ENCODE data around the gene HNF1B.
"Not testable (repeated sequence)": the region's sequence is repeated elsewhere in the genome, so short reads cannot be mapped to it uniquely, and the experiment has no call there.

The HNF1B gene

DNA sequence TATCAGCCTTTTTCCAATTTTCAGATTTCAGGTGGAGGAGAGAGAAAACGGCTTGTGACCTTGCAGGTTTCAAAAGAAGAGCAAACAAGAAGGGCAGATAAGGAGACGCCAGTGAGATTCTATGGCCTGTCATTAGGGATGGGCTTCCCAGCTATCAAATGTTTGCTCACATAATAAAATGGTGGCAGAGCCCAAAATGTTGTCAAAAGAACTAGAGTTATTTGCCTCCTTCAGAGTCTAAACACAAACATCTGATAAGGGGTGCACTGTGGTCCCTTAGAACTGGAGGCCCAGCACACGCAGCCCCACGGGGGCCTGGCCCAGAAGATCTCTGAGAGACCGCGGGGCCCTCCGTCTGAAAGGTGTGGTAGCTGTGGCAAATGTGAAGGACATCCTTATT is 55.5 kb downstream of the HNF1B start:
- H3K36me3 ChIP-seq (ENCODE audit: control insufficient read depth, insufficient read depth, low read length) = no peaks in the 10 kb centered on the region
- H3K27me3 ChIP-seq (ENCODE audit: control insufficient read depth, insufficient read depth, low read length) = no peaks in the 10 kb centered on the region
- H3K27ac ChIP-seq (ENCODE audit: low read depth, low read length) = no peak overlapping the region
- H3K9ac ChIP-seq (ENCODE audit: low read length) = no peak overlapping the region
- H3K4me3 ChIP-seq (ENCODE audit: low read length) = no peak overlapping the region
- no peaks in the 10 kb centered on the region for H3K4me1 ChIP-seq (ENCODE audit: control insufficient read depth, insufficient read depth, low read length)

DNA sequence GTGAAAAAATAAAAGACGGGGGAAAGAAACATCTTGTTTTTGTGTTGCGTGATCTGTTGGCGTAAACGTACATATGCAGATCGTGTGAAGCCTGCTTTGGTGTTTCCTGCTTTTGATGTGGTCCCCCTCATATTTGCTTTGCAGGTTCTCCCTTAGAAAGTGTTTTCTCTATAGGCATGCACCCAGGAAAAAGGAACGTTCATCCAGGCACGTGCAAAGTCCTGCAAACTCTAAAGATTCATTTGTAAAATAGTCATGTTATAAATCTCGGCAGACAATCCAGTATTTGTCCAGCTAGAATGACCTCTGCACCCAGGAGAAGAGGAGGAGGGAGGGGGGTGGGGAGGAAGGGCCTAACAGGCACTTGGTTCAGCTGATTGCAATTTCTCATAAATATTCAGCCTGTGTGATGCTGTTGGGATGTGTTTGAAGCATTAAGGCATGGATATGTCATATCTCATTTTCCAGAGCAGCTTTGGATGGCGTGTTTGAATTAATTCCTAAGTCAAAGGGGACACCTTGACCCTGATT is 61.3 kb downstream of the HNF1B start:
- Histone ChIP-seq H3K4me1 (ENCODE audit: control insufficient read depth, insufficient read depth, low read length) (no peaks in the 10 kb centered on the region), H3K27ac (ENCODE audit: low read depth, low read length) (no peak overlapping the region), H3K27me3 (ENCODE audit: control insufficient read depth, insufficient read depth, low read length) (no peaks in the 10 kb centered on the region), H3K4me3 (ENCODE audit: low read length) (no peak overlapping the region), H3K36me3 (ENCODE audit: control insufficient read depth, insufficient read depth, low read length) (no peaks in the 10 kb centered on the region), H3K9ac (ENCODE audit: low read length) (no peak overlapping the region)

DNA sequence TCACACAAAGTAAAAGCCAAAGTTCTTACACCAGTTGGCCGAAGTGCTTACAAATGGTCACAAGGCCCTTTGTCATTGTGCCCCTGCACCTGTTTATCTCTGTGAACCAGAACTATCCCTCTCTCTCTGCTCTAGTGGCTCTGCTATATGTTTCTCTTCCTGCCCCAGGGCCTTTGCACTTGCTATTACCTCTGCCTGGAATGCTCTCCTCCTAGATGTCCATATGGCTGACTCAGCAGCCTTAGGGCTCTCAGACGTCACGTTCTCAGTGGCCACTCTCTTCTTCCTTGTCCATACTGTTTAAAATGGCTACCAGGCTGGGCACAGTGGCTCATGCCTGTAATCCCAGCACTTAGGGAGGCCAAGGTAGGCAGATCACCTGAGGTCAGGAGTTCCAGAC is 62.9 kb downstream of the HNF1B start:
- H3K36me3 ChIP-seq (ENCODE audit: control insufficient read depth, insufficient read depth, low read length) = no peaks in the 10 kb centered on the region
- H3K27ac ChIP-seq (ENCODE audit: low read depth, low read length) = no peak overlapping the region
- no peaks in the 10 kb centered on the region for H3K27me3 ChIP-seq (ENCODE audit: control insufficient read depth, insufficient read depth, low read length)
- H3K4me1 ChIP-seq (ENCODE audit: control insufficient read depth, insufficient read depth, low read length) = no peaks in the 10 kb centered on the region
- no peak overlapping the region for H3K9ac ChIP-seq (ENCODE audit: low read length)
- no peak overlapping the region for H3K4me3 ChIP-seq (ENCODE audit: low read length)

DNA sequence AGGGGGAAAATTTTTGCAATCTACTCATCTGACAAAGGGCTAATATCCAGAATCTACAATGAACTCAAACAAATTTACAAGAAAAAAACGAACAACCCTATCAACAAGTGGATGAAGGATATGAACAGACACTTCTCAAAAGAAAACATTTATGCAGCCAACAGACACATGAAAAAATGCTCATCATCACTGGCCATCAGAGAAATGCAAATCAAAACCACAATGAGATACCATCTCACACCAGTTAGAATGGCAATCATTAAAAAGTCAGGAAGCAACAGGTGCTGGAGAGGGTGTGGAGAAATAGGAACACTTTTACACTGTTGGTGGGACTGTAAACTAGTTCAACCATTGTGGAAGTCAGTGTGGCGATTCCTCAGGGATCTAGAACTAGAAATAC is 64.9 kb downstream of the HNF1B start:
- H3K36me3 ChIP-seq (ENCODE audit: control insufficient read depth, insufficient read depth, low read length); H3K4me3 ChIP-seq (ENCODE audit: low read length); H3K27me3 ChIP-seq (ENCODE audit: control insufficient read depth, insufficient read depth, low read length); H3K27ac ChIP-seq (ENCODE audit: low read depth, low read length); H3K4me1 ChIP-seq (ENCODE audit: control insufficient read depth, insufficient read depth, low read length); H3K9ac ChIP-seq (ENCODE audit: low read length): not testable (repeated sequence)

DNA sequence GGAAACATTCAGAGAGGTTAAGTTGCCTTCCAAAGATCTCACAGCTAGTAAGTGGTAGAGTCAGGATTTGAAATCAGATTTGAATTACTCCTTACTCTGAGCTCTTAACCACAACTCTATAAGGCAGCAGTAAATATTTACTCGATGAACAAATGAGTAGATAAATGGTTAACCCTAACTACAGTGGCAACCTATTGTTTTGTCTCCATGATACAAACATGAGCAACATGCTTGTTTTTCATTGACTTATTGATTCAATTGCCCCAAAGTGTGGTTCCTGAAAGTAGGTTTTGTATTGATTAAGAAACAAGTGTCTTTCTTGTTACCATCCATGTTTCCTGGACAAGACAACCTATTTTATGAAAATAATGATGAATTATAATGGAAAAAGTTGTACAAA is 66.8 kb downstream of the HNF1B start:
- no peak overlapping the region for H3K27ac ChIP-seq (ENCODE audit: low read depth, low read length)
- no peaks in the 10 kb centered on the region for H3K27me3 ChIP-seq (ENCODE audit: control insufficient read depth, insufficient read depth, low read length)
- no peaks in the 10 kb centered on the region for H3K4me1 ChIP-seq (ENCODE audit: control insufficient read depth, insufficient read depth, low read length)
- H3K9ac ChIP-seq (ENCODE audit: low read length) = no peak overlapping the region
- no peaks in the 10 kb centered on the region for H3K36me3 ChIP-seq (ENCODE audit: control insufficient read depth, insufficient read depth, low read length)
- no peak overlapping the region for H3K4me3 ChIP-seq (ENCODE audit: low read length)

DNA sequence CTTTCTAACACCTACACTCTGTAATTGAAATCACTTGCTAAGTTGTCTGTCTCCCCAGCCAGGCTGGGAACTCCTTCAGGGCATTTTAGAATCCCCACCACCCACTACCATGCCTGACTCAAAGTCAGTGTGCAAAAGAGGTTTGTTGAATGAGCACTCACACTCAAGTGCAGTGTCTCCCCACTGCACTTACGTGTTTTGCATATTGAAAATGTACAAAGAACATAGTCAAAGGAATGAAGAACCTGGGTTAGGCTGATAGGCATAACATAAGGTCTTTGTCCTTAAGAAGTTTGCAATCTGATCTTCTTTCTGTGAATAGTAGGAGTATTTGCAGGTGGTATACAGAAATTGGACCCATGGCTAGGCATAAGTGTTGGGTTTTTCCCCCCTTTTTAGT is 67.8 kb downstream of the HNF1B start:
- H3K9ac ChIP-seq (ENCODE audit: low read length) = no peak overlapping the region
- H3K36me3 ChIP-seq (ENCODE audit: control insufficient read depth, insufficient read depth, low read length) = no peaks in the 10 kb centered on the region
- no peaks in the 10 kb centered on the region for H3K27me3 ChIP-seq (ENCODE audit: control insufficient read depth, insufficient read depth, low read length)
- H3K4me3 ChIP-seq (ENCODE audit: low read length) = no peak overlapping the region
- H3K4me1 ChIP-seq (ENCODE audit: control insufficient read depth, insufficient read depth, low read length) = no peaks in the 10 kb centered on the region
- no peak overlapping the region for H3K27ac ChIP-seq (ENCODE audit: low read depth, low read length)

DNA sequence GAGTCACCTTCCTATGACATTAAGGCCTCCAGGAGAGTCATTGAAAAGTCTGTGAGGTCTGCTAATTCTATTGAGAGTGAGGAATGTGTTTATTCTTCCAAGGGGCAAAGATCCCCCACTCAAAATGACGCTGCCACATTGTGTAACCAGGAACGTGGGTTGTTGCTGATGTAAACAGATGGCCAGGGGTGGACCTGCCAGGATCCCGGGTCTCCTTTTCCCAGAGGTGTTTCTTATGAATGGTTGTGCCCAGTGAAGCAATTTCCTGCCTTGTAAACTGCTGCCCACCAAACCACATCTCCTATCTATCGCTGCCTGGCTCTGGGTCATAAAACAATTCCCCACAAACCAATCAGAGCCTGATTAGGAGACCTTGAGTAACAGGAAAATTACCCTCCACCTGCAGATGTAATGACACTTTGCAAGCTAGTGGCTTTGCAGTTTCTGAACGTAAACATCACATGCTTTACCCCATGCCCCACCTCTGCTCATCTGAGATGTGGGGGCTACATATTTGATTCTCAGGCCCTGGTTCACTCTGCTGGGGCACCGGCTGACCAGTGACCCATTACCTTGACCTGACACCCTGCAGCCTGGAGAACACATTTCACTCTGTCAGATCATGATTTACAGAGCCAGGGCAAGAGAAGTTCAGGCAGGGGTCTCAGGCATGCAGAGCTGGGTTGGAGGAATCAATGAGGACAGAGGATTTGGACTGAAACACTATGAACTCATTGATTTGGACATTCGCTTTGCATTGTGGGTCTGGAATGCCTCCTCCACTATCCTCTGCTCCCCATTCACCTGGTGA is 68.5 kb downstream of the HNF1B start:
- Histone ChIP-seq H3K9ac (ENCODE audit: low read length) (no peak overlapping the region), H3K36me3 (ENCODE audit: control insufficient read depth, insufficient read depth, low read length) (no peaks in the 10 kb centered on the region), H3K4me3 (ENCODE audit: low read length) (no peak overlapping the region), H3K27me3 (ENCODE audit: control insufficient read depth, insufficient read depth, low read length) (no peaks in the 10 kb centered on the region), H3K4me1 (ENCODE audit: control insufficient read depth, insufficient read depth, low read length) (no peaks in the 10 kb centered on the region), H3K27ac (ENCODE audit: low read depth, low read length) (no peak overlapping the region)

DNA sequence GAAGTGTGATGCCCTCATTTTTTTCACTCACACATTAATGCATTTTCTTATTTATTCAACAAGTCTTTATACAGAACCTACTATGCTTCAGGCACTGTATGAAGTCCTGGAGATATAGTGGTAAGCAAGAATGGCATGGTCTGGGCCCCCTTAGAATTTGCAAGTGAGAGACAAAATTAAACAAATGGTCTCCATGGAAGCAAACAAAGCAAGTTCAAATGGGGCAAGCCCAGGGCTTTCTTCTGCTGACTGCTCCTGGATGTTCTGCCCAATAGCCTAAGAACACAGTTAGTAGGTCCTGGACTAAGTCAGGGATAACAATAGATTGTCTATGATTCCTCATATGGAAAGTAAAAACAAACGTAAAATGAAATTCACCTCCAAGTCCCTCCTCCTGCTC is 70.3 kb downstream of the HNF1B start:
- Histone ChIP-seq H3K4me3 (ENCODE audit: low read length) (no peak overlapping the region), H3K4me1 (ENCODE audit: control insufficient read depth, insufficient read depth, low read length) (no peaks in the 10 kb centered on the region), H3K9ac (ENCODE audit: low read length) (no peak overlapping the region), H3K27ac (ENCODE audit: low read depth, low read length) (no peak overlapping the region), H3K36me3 (ENCODE audit: control insufficient read depth, insufficient read depth, low read length) (no peaks in the 10 kb centered on the region), H3K27me3 (ENCODE audit: control insufficient read depth, insufficient read depth, low read length) (no peaks in the 10 kb centered on the region)

DNA sequence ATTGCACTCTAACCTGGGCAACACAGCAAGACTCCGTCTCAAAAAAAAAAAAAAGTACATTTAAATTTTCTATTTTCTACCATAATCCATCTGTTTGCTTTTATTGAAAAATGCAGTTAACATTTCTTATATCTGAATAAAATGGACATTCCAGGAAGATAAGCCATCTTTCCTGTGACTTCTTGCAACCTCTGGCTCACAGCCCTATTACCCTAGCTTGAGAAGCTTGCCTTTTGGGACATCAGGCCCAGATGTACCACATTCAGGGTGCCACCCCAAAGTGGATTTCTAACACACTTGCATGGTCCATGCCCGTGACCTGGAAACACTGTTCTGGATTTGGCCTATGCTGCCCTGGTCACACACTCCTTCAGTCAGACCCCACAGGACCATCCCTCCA is 71.5 kb downstream of the HNF1B start:
- Histone ChIP-seq H3K27ac (ENCODE audit: low read depth, low read length) (no peak overlapping the region), H3K4me1 (ENCODE audit: control insufficient read depth, insufficient read depth, low read length) (no peaks in the 10 kb centered on the region), H3K27me3 (ENCODE audit: control insufficient read depth, insufficient read depth, low read length) (no peaks in the 10 kb centered on the region), H3K9ac (ENCODE audit: low read length) (no peak overlapping the region), H3K36me3 (ENCODE audit: control insufficient read depth, insufficient read depth, low read length) (no peaks in the 10 kb centered on the region), H3K4me3 (ENCODE audit: low read length) (no peak overlapping the region)

DNA sequence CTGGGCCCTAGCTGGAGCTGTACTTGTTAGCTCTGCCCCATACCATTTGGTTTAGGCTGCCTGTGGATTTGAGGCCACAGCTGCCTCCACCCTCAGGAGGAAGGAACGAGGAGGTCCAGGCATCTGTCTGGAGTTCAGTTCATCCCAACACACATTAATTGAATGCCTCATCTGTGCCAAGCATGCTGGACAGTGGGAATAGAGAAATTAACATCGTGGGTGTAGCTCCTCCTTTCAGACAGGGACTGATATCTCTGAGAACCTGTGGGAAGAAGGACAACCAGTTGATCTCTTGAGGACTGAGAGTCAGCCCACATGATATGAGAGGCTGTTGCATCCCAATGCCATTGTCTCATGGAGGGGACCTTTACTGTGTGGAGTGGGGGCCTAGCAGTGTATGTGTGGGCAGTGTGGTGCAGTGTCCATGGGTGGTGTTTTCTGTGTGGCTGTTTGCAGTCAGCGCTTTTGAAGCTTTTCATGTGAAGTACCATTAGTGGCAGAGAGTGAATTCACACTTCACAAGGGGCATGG is 72.2 kb downstream of the HNF1B start:
- Histone ChIP-seq H3K4me3 (ENCODE audit: low read length) (no peak overlapping the region), H3K36me3 (ENCODE audit: control insufficient read depth, insufficient read depth, low read length) (no peaks in the 10 kb centered on the region), H3K27ac (ENCODE audit: low read depth, low read length) (no peak overlapping the region), H3K9ac (ENCODE audit: low read length) (no peak overlapping the region), H3K4me1 (ENCODE audit: control insufficient read depth, insufficient read depth, low read length) (no peaks in the 10 kb centered on the region), H3K27me3 (ENCODE audit: control insufficient read depth, insufficient read depth, low read length) (no peaks in the 10 kb centered on the region)

DNA sequence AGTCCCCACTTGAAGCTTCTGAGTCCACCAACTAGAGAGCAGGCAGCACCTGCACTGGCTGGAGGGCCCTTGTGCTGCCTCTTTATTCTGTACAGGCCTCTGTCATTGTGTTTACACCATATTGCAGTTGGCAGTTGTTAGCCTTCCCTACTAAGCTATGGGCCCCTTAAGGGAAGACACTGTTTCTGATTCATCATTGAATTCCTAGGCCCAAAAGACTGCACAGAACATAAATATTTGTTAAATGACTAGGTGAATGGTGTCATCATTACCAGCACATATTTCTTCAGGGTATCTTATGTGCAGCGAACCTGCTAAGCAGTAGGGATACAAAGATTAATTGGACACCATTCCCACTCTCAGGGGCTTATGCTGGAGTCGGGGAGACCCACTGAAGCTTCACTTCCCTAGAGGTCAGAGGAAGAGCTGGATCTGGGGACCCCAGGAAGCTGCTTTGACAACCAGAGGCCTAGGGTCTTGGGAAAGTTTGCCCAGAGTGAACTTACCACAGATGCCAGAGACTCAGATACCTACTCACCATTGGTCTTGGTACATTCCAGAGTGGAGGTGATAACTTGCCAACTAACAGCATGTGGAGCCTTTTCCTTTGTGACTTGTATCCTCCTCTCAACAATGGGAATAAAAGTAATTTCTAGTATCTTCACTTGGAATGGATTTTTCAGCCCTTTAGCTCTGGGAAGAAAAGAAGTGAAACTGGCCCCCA is 72.9 kb downstream of the HNF1B start:
- Histone ChIP-seq H3K4me1 (ENCODE audit: control insufficient read depth, insufficient read depth, low read length) (no peaks in the 10 kb centered on the region), H3K36me3 (ENCODE audit: control insufficient read depth, insufficient read depth, low read length) (no peaks in the 10 kb centered on the region), H3K4me3 (ENCODE audit: low read length) (no peak overlapping the region), H3K27ac (ENCODE audit: low read depth, low read length) (no peak overlapping the region), H3K9ac (ENCODE audit: low read length) (no peak overlapping the region), H3K27me3 (ENCODE audit: control insufficient read depth, insufficient read depth, low read length) (no peaks in the 10 kb centered on the region)

DNA sequence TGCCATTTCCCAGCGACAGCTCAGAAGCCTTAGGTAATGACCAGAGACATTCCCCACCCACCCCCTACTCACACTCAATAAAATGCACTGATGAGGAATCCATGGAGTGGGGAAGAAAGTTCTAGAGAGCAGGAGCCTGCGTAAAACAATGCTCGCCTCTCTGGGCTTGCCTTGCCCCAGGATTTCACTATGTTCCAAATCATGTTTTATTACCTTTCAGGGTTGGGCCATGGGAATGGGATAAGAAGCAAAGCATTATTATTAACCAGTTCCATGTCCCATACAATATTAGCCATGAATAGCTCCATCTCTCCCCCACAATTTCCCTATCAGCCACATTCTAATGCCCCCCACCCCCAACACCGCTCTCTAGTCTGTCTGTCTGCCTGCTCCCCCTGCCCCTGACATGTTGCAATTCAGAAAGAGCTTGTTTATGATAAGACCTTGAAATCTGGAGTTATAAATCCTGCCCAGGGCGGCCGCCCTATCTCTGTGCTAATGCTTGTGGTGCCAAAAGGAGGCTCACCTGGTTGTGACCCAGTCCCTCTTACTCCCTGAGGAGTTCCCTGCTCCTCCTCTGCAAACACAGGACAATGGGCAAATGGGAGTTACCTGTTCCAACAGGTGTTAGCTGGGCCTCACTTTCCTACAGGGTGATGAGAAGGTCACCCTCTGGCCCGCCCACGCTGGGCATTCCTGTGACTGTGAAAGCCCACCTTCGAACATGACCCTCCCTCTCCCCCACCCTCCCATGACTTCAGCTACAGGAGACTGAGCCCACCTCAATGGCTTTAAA is 73.6 kb downstream of the HNF1B start:
- Histone ChIP-seq H3K4me1 (ENCODE audit: control insufficient read depth, insufficient read depth, low read length) (no peaks in the 10 kb centered on the region), H3K4me3 (ENCODE audit: low read length) (no peak overlapping the region), H3K27me3 (ENCODE audit: control insufficient read depth, insufficient read depth, low read length) (no peaks in the 10 kb centered on the region), H3K36me3 (ENCODE audit: control insufficient read depth, insufficient read depth, low read length) (no peaks in the 10 kb centered on the region), H3K27ac (ENCODE audit: low read depth, low read length) (no peak overlapping the region), H3K9ac (ENCODE audit: low read length) (no peak overlapping the region)

All from rectal smooth muscle tissue (tissue), 1 donor.